Thyroid gland (tissue), 4 donors: Measurements from ENCODE around the gene EDNRB.

ENCODE experiments used
- POLR2A ChIP-seq, 2 donors: fragments of 450-650 bp; IDR thresholded peaks; one replicate each; pipeline ENCODE4 v1.6.1; 2017; ENCODE audit warnings: antibody characterized with exemption in 2 of 2, mild to moderate bottlenecking in 2 of 2, moderate library complexity in 1 of 2
- TF ChIP-seq, protein P1 (sequence below), 6 experiments: fragments of 200-600 bp in 3 of 6; fragments of 450-650 bp in 3 of 6; sonication (generic) in 3 of 6; IDR thresholded peaks; one replicate each; pipeline ENCODE4 v1.5.1; 2016 to 2019; ENCODE audit warnings: antibody characterized with exemption in 6 of 6, mild to moderate bottlenecking in 2 of 6, inconsistent platforms in 1 of 6, moderate library complexity in 1 of 6

- TF ChIP-seq, protein P1, sequence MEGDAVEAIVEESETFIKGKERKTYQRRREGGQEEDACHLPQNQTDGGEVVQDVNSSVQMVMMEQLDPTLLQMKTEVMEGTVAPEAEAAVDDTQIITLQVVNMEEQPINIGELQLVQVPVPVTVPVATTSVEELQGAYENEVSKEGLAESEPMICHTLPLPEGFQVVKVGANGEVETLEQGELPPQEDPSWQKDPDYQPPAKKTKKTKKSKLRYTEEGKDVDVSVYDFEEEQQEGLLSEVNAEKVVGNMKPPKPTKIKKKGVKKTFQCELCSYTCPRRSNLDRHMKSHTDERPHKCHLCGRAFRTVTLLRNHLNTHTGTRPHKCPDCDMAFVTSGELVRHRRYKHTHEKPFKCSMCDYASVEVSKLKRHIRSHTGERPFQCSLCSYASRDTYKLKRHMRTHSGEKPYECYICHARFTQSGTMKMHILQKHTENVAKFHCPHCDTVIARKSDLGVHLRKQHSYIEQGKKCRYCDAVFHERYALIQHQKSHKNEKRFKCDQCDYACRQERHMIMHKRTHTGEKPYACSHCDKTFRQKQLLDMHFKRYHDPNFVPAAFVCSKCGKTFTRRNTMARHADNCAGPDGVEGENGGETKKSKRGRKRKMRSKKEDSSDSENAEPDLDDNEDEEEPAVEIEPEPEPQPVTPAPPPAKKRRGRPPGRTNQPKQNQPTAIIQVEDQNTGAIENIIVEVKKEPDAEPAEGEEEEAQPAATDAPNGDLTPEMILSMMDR (IDR thresholded peaks at IDR 0.05): no peak
- TF ChIP-seq POLR2A (IDR thresholded peaks at IDR 0.05): no peak
These were observed 27.1 kb downstream of the EDNRB start for GRCh38 chr13:77891486-77891885.
